ENCODE data around the gene CNN2. TPM values are rescaled to one million over a fixed set of nuclear protein-coding genes. Genes with fewer than 3 reads are reported as not detected.

Gene CNN2
- polyA plus RNA-seq, 2 of the 4 experiments (the other 2 are of a cell fraction): 31.7 to 99.3 TPM

- CTCF ChIA-PET: interaction anchor here (0.9 kb wide), 1 partner anchor 20 kb away, joined by 3 read pairs; no protein-coding TSS in a partner anchor
- WGBS (ENCODE audit: missing lambda C conversion rate): 73% methylated on average over 8 of the region's 31 CpGs
These were observed 10.4 kb upstream of the CNN2 start for GRCh38 chr19:1015782-1016646.

DNA sequence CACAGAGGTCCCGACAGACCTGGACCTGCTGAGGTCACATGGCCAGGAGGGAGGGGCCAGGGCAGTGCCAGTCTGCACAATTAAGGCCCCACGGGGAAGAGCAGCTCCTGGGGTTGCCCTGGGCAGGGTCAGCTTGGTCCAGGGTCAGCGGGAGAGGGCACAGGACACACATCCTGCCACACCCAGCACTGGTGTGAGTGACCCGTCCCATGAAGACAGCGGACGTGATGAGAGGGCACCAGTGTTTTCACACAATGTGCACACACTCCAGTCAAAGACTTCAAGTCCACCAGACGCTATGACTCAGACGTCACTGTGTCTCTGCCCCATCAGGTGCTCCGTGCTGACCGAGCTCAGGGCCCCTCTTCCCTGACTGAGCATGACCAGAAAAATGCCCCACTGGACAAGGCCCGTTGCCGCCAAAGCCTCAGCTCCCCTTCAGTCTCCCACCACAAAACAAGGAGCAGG lies 9.7 kb upstream of the CNN2 start:
- Histone ChIP-seq H3K4me3 (no peak overlapping the region), H3K9me3 (no peaks in the 10 kb centered on the region), H3K4me1 (peaks cover 38% of the 10 kb centered on the region), H3K27ac (peak overlapping the region; percentile 62 to 82; a peak in 4 of 6 replicates), H3K4me2 (peak overlapping the region; percentile 92)
- WGBS (ENCODE audit: missing lambda C conversion rate): 30% methylated on average over 11 of the region's 12 CpGs
- CTCF ChIA-PET: interaction anchor here (0.9 kb wide), 1 partner anchor 19 kb away, joined by 3 read pairs; no protein-coding TSS in a partner anchor
- DNase-seq (ENCODE audit: low read depth in 1 of 2, low spot score in 1 of 2) (peak in 1 of 2 experiments; percentile 60), FAIRE-seq (no peak), ATAC-seq (peak; percentile 32 to 37; a peak in 3 of 6 replicates)
- POLR2A ChIA-PET: interaction anchor here (0.8 kb wide), 1 partner anchor 14 kb away, joined by 3 read pairs; no protein-coding TSS in a partner anchor
- TF ChIP-seq FOSL2 (IDR thresholded peaks at IDR 0.05) (no peak), FOSL2 (CRISPR knock-in tag; IDR thresholded peaks at IDR 0.05) (peak; percentile 37; the same call in 1 of the 2 replicates)
- TF ChIP-seq, protein P1, sequence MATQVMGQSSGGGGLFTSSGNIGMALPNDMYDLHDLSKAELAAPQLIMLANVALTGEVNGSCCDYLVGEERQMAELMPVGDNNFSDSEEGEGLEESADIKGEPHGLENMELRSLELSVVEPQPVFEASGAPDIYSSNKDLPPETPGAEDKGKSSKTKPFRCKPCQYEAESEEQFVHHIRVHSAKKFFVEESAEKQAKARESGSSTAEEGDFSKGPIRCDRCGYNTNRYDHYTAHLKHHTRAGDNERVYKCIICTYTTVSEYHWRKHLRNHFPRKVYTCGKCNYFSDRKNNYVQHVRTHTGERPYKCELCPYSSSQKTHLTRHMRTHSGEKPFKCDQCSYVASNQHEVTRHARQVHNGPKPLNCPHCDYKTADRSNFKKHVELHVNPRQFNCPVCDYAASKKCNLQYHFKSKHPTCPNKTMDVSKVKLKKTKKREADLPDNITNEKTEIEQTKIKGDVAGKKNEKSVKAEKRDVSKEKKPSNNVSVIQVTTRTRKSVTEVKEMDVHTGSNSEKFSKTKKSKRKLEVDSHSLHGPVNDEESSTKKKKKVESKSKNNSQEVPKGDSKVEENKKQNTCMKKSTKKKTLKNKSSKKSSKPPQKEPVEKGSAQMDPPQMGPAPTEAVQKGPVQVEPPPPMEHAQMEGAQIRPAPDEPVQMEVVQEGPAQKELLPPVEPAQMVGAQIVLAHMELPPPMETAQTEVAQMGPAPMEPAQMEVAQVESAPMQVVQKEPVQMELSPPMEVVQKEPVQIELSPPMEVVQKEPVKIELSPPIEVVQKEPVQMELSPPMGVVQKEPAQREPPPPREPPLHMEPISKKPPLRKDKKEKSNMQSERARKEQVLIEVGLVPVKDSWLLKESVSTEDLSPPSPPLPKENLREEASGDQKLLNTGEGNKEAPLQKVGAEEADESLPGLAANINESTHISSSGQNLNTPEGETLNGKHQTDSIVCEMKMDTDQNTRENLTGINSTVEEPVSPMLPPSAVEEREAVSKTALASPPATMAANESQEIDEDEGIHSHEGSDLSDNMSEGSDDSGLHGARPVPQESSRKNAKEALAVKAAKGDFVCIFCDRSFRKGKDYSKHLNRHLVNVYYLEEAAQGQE (IDR thresholded peaks at IDR 0.05): no peak

More at GRCh38 chr19:1015782-1016646, 10.4 kb upstream of the CNN2 start:
- ATAC-seq: no peak
- no peak for DNase-seq (ENCODE audit: low read depth in 1 of 2, low spot score in 1 of 2)
- Histone ChIP-seq H3K4me1 (peaks cover 38% of the 10 kb centered on the region), H3K4me3 (no peak overlapping the region), H3K9me3 (no peaks in the 10 kb centered on the region), H3K27ac (peak overlapping the region; percentile 16 to 82; a peak in 4 of 6 replicates), H3K4me2 (peak overlapping the region; percentile 92)
- no peak for FAIRE-seq
- POLR2A ChIA-PET: no interaction called here
- peak; percentile 55 for TF ChIP-seq MAFK (IDR thresholded peaks at IDR 0.05; ENCODE audit: partially characterized antibody)
- TF ChIP-seq NPAS2 (CRISPR knock-in tag; IDR thresholded peaks at IDR 0.05; ENCODE audit: borderline replicate concordance): no peak
- TF ChIP-seq RCOR1 (IDR thresholded peaks at IDR 0.05; ENCODE audit: low read depth, low read length): no peak

DNA sequence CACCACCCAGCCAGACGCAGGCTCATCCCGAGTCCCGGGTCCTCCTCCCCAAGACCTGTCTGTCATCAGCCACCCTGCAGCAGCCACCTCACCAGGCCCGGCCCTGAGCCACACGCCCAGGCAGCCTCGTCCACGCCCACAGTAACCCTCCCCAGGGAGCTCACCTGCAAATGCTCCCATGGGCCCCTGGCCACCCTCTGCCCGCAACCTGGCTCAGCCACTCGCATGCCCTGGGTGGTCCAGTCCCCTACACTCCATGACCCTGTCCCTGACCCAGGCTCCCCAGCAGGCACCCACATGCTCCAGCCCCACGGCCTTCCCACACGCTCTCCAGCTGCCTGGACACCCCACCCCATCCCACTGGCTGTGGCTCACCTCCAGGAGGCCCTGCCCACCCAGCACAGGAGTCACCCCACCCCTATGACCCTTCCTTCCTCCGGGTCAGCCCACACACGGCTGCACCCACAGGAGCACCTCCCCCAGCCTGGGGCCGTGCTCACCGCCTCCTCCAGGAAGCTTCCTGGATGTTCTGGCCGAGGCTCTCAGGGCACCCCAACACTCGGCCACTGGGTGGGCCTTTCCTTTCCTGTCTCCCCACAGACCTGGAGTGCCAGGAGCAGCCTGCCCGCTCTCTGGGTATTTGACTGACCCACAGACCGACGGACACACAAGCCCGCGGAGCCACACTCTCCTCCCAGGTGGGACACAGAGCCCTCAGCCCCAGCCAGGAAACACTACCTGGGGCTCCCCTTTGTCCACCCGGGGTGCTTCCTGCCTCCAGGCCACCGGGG lies 9.1 kb upstream of the CNN2 start:
- H3K4me2 ChIP-seq: peak overlapping the region; percentile 92
- H3K4me1 ChIP-seq: peaks cover 38% of the 10 kb centered on the region
- ChIA-PET CTCF (interaction anchor here (0.9 kb wide), 1 partner anchor 19 kb away, joined by 3 read pairs; no protein-coding TSS in a partner anchor), POLR2A (interaction anchor here (0.8 kb wide), 1 partner anchor 14 kb away, joined by 3 read pairs; no protein-coding TSS in a partner anchor)
- no peaks in the 10 kb centered on the region for H3K9me3 ChIP-seq
- FAIRE-seq (no peak), DNase-seq (ENCODE audit: low read depth in 1 of 2, low spot score in 1 of 2) (no peak), ATAC-seq (peak; percentile 9 to 20; a peak in 3 of 6 replicates)
- TF ChIP-seq POLR2AphosphoS2 (conservative IDR thresholded peaks at IDR 0.05; ENCODE audit: low read length) (no peak), JUNB (IDR thresholded peaks at IDR 0.05) (no peak), CBX8 (IDR thresholded peaks at IDR 0.05) (no peak), RFX5 (IDR thresholded peaks at IDR 0.05) (no peak), TP53 (CRISPR knock-in tag; IDR thresholded peaks at IDR 0.05) (no peak), ZFP36 (IDR thresholded peaks at IDR 0.05; ENCODE audit: borderline replicate concordance, partially characterized antibody) (peak; percentile 21), TFCP2L1 (CRISPR knock-in tag; IDR thresholded peaks at IDR 0.05) (no peak)
- TF ChIP-seq, protein P2, sequence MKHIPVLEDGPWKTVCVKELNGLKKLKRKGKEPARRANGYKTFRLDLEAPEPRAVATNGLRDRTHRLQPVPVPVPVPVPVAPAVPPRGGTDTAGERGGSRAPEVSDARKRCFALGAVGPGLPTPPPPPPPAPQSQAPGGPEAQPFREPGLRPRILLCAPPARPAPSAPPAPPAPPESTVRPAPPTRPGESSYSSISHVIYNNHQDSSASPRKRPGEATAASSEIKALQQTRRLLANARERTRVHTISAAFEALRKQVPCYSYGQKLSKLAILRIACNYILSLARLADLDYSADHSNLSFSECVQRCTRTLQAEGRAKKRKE (CRISPR knock-in tag; IDR thresholded peaks at IDR 0.05; ENCODE audit: low read depth): no peak
- no peak overlapping the region for H3K4me3 ChIP-seq
- H3K27ac ChIP-seq: peak overlapping the region; percentile 62 to 82; a peak in 5 of 6 replicates
- 54% methylated on average over 10 of the region's 24 CpGs for WGBS (ENCODE audit: missing lambda C conversion rate)
